ENCODE measurements around the gene PTPRJ.

GRCh38 chr11:48007677-48008076 is 27.3 kb downstream of the PTPRJ start:
- TF ChIP-seq CTCF (IDR thresholded peaks at IDR 0.05; ENCODE audit: poor library complexity): no peak
- no peak for TF ChIP-seq EZH2phosphoT487 (IDR thresholded peaks at IDR 0.05; ENCODE audit: low read depth, severe bottlenecking, unreplicated experiment)
- no peak for TF ChIP-seq EZH2 (IDR thresholded peaks at IDR 0.05; ENCODE audit: borderline replicate concordance)

All from hepatocyte (in vitro differentiated cells).